ENCODE results near the gene CACNA2D1.
"Not testable (repeated sequence)": the region's sequence is repeated elsewhere in the genome, so short reads cannot be mapped to it uniquely, and the experiment has no call there.

The CACNA2D1 gene

DNA sequence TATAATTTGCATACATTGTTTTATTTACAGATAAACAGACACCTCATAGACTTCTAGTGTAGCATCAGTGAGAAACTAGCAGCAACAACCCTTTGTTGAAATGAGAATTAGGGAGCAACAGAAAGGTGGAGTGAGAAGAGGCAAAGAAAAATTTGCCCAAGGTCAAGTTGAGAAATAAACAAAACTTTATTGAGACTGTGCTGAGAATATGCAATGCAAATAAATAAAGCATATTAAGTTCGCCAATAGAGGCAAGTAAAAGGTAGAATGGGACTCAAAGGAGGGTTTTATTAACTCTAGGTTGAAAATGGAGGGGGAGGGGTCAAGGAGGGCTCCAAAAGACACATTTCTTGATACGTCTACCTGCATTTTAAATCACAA is 49.7 kb downstream of the CACNA2D1 start:
- no peak for DNase-seq (ENCODE audit: low read depth in 2 of 3, low spot score in 1 of 3)

DNA sequence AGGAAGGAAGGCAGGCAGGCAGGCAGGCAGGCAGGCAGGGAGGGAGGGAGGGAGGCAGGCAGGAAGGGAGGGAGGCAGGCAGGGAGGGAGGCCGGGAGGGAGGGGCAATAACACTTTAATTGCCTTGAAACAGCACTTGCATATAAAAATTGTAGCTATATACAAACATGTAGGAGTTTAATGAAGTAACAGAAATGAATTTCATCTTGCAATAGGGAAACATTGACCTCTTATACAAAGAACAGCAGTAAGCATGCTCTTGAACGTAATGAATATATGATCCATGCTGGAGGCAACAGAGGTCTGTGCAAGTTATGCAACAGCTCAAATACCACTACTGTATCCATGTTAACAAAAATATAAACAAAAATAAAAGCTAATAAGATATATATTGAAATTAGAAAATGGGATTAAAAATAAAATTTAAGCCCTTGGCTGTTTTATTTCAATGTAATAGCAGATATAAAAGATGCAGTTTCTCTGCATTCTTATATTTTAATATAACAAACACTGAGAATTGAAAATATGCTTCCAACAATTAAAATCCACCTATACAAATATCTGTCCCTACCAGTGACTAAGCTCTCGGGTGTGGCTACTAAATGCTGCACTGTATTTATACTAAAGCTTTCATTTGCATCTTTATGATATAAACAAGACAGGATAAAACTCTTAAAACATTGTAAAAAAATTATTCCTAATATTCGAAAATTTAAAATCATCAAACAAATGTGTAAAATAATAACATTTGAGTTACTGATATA is 50.3 kb downstream of the CACNA2D1 start:
- no peak for DNase-seq (ENCODE audit: low read depth in 2 of 3, low spot score in 1 of 3)

DNA sequence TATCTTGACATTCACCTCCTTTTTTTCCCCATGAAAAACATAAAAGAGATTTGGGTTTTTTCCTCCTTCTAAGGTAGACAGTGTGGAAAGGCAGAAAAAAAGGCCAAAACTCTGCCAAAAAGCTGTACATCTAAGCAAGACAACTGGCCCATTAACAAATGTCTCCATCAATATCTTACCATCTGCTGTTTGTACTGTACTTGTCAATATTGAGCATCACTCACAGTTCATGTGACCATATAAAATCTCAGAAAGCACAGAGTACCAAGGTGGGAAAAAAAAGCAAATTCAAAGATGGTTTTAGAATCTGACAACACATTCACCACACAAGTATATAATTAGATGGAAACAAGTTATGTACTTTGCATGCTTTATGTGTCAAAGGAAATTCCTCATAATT is 52.6 kb downstream of the CACNA2D1 start:
- DNase-seq (ENCODE audit: low read depth in 2 of 3, low spot score in 1 of 3): no peak

DNA sequence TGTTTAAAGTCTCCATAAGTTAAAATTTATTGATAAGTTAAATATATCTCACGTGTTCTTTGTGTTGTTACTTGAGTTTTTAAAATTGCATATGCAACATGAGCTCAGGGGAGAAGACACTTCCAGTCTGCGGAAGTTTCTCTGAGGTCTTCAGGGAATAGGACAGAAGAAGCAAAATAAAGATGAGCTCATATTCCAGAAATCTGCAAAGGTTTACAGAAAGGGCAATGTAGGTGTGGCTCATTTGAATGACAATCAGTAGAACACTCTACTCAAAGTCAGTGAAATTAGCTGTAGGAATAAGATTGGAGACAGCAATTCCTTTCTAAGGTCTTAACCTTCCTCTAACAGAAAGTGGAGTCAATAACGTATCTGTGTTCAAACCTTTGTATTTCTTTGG is 53.7 kb downstream of the CACNA2D1 start:
- DNase-seq (ENCODE audit: low read depth in 2 of 3, low spot score in 1 of 3): no peak

DNA sequence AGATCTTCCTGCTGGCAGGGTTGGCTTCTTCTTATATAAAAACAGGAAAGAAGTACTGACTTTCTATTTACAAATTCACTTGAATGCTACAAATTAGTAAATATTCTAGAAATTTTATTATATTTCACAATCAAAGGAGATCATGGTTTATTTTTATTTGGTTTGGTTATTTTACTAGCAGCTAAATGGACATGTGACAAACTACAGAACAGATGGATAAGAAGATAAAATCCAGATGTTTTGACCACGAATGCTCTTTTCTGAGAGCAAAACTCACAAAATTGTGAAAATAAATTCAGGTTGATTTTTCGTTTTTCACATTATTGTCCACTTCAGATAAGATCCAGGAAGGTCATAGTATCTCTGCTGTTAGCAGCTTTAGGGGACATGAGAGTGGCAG is 55.4 kb downstream of the CACNA2D1 start:
- DNase-seq (ENCODE audit: low read depth in 2 of 3, low spot score in 1 of 3): no peak

DNA sequence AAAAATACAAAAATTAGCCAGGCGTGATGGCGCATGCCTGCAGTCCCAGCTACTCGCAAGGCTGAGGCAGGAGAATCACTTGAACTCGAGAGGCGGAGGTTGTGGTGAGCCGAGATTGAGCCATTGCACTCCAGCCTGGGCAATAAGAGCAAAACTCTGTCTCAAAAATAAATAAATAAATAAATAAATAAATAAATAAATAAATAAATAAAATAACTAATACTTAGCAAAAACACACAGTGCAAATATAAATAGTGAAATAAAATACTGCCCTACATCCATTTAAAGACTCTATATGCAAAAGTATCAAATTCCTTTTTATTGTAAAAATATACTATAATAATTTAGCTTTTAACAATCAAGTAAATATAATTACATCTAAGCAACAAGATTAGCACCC is 57.0 kb downstream of the CACNA2D1 start:
- DNase-seq (ENCODE audit: low read depth in 2 of 3, low spot score in 1 of 3): not testable (repeated sequence)

DNA sequence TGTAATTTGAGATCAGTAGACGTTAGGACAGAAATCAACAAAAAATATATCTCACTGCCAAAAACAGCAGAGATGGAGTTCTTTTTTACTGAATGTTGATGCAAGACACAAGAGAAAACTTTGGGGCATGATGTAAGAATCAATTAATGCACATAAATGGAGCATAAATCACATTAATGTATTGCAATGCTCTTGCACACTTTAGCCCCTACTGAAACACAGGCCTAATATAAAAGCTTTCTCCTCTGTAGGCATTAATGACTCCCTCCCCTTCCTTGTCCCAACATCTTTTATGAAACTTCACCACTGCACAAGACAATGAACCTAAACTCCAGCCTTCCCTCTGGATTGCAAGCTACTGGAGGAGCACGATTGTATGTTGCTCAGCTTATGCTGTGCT is 58.8 kb downstream of the CACNA2D1 start:
- no peak for DNase-seq (ENCODE audit: low read depth in 2 of 3, low spot score in 1 of 3)

DNA sequence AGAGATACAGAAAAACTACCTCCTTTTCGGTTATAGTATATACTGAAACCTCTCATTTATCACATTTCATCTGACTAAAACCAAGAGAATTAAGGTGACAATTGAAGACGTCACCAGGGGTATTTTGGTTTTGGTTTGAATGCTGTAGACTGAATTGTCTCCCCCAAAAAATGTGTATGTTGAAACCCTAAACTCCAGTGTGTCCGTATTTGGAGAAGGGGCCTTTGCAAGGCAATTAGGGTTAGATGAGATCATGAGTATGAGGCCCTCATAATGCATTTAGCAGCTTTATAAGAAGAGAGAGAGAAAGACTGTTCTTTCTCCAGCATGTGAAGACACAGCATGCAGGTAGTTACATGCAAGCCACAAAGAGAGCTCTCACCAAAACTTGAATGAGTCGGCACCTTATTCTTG is 59.5 kb downstream of the CACNA2D1 start:
- no peak for DNase-seq (ENCODE audit: low read depth in 2 of 3, low spot score in 1 of 3)

DNA sequence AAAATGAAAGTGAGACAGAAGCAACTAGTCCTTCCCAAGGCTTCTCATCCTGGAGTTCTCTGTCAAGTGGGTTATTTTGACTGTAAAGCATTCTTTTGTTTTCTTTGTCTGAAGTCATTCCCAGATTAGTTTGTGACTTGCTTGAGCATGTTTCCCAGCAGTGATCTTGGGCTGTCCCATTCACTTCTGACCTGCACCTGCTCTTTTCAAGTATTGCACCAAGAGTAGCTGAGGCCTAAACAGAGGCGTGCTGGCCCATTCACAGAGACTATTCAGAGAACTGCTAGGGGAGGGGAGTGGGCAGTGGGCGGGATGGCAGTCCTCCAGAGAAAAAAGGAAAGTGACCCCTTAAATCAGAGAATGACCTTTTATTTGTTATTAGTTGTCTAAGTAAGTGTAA is 61.3 kb downstream of the CACNA2D1 start:
- DNase-seq (ENCODE audit: low read depth in 2 of 3, low spot score in 1 of 3): no peak

DNA sequence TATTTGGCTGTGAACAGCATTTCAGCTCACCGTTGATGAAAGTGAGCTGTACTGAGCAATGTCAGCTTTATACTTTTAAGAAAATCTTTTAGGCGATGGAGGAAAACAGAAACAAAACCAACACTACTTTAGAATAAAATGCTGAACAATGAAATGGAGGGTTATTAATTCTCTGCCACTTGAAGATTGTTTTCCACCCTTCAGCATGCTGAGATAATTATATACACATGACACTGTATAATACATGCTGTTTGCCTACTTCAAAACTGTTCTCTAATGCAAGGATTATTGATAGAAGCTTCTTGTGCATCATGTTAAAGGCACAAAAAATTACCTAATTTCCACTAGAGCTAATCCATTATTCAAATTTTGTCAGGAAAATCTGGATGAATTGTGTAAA is 66.8 kb downstream of the CACNA2D1 start:
- no peak for DNase-seq (ENCODE audit: low read depth in 2 of 3, low spot score in 1 of 3)

DNA sequence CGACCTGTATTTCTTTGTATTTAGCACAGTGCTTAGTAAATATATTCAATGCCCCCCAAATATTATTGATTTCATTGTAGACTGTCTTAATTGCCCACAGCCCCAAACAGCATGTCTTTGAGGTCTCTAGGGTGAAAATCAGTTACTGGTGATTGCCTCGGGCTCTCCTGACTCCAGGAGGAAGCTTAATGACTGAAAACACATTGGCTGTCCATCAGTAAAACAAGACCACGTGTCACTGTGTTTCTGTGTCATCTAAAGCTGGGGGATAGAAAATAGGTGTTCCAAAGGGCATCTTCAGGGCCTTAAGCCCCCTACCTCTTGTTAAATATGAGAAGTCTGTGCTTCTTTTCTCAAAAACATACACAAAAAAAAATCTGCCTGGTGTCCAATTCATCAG is 67.9 kb downstream of the CACNA2D1 start:
- no peak for DNase-seq (ENCODE audit: low read depth in 2 of 3, low spot score in 1 of 3)

DNA sequence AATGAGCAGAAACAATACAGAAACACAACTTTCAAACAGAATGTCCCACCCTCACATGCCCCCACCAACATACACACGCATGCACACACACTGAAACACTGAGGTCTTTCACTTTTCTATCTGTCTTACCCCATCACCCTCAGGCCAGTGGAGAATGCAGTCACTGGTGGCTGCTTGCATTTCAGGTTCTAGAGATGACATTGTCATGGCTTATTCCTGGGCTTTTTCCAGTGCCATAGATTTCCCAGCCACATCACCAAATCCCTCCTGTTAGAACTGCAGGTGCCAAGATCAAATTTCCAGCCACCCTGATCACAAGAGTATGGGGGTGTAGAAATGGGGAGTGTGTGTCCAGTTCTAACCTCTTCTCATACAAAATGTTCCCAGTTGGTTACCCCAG is 68.4 kb downstream of the CACNA2D1 start:
- no peak for DNase-seq (ENCODE audit: low read depth in 2 of 3, low spot score in 1 of 3)

DNA sequence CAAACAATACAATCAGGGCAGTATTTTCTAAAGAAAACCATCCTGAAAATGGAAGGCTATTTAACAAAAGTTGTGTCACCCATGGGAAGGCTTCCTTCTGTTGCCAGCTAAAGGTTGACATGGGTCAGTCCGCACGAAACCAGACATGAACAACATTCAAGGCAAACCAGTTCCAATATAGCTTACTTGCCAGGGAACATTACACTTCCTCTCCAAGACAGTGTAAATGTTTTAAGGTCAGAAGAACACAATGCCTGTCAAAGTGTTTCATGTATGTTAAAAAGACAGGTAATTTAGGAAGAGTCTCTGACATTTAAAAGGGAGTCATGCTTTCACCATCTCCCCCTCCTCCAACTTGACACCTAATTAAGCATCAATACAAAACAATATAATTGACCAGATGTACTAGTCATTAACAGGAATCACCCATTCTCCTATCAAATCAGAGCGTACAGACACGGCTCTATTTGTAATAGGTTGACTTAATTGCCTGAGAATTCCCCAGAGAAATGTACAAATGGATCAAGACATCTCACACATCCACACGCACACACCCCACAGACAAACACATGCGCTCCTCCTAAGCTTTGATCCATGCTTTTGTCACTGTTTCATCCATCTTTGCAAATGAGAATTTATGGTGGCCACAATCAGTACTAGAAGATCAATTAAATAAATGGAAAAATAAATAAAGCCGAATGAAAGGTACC is 69.5 kb downstream of the CACNA2D1 start:
- no peak for DNase-seq (ENCODE audit: low read depth in 2 of 3, low spot score in 1 of 3)

DNA sequence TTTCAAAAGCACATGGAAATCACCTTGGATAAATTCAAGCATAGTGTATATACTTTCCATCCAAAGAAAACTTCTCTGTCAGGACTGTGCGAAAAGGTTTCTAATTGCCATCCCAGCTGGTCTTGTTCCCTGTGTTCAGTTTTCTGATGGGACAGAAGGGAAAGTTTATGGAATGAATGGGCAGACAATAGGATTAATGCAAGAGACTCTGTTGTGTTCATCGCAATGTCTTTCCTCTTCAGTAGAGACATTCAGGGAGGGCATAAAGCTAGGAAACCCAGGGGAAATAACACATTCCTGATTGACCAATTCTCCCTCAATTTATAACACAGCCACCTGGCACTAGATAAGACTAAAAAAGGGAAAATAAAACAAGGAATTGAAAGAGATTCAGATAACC is 78.9 kb downstream of the CACNA2D1 start:
- no peak for DNase-seq (ENCODE audit: low read depth in 2 of 3, low spot score in 1 of 3)

DNA sequence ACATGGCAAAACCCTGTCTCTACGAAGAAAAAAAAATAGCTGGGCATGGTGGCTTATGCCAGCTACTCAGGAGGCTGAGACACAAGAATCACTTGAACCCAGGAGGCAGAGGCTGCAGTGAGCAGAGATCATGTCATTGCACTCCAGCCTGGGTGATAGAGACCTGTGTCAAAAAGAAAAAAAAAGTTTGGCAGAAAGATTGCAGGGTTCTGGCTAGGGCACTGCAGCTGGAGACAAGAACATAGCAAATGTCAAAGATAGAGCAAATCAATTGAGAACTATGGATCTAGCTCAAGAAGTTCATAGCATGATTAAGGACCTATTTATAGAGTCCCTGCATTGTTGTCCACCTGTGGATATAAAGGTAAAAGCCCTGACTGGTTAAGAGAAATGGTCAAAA is 79.5 kb downstream of the CACNA2D1 start:
- no peak for DNase-seq (ENCODE audit: low read depth in 2 of 3, low spot score in 1 of 3)

DNA sequence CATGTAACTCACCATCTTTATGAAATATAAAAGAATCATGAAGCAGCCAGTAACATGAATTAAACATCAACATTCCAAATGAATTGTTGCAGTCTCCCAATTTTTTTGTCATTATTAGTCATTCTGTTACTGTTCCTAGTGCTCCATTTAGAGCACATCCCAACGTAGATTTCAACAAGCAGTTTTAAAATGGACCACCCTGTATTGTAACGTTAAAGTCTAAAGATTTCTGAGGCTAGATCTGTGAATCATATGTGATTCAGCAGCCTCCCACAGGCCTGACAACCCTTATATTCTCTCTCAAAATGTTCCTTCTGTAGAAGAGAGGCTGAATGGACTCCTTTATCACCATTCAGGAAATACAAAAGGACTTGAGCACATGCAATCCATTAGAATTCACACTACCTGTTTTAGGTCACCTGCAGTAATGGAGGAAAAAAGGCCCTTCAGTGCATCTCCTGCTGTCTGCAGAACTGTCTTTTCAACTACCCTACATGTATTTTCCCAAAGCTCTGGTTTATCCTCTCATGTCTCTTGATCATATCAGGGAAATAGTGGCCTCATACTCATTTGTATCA is 81.4 kb downstream of the CACNA2D1 start:
- DNase-seq (ENCODE audit: low read depth in 2 of 3, low spot score in 1 of 3): no peak

DNA sequence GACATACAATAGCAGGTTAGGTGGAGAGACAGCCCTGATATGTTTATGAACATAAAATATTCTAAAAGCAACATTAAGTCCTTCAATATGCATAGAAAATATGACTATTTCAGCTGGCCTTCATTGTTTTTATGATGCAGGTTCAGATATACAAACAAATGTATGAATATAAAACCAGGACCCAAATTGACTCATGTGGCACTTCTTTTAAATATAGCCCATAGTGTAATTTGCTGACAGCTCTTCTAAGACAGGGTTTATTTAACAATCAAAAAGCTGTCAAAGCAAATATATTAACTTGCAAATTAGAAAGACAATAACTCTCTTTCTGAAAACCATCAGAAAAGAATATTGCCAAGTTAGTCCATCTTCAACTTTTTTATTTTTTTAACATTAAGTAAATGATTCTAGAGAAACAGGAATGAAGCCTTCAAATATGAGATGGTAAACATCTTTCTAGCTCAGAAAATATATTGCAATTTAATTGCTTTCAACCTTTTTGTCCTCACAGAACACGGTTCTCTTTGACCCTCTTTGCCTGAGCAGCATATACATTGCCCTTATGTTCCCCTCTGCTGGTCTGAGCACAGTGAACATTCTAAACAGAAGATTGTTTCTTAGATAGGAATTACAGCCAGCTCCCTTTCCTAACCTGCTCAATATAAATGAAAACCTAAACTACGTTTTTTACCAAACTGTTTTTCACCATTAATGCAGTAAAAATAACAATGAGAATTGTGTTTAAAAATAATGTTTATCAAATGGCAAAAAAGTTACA is 82.8 kb downstream of the CACNA2D1 start:
- no peak for DNase-seq (ENCODE audit: low read depth in 2 of 3, low spot score in 1 of 3)

DNA sequence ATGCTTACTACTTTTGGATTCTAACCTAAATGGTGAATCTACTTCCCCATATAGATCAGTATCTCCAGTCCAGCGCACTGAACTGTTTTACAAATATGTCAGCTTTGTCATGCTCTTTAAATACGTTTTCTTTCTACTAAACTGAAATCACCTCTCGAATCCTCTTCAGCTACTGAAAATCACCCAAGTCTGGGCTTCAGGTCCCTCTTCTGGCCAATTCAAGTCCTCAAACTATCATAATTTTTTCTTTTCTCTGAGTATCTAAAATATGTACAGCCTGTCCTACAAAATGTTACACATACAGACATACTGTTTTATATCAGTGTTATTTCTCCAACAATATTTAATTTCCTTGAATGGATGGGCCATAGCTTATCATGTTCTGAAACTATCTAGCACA is 84.2 kb downstream of the CACNA2D1 start:
- no peak for DNase-seq (ENCODE audit: low read depth in 2 of 3, low spot score in 1 of 3)

DNA sequence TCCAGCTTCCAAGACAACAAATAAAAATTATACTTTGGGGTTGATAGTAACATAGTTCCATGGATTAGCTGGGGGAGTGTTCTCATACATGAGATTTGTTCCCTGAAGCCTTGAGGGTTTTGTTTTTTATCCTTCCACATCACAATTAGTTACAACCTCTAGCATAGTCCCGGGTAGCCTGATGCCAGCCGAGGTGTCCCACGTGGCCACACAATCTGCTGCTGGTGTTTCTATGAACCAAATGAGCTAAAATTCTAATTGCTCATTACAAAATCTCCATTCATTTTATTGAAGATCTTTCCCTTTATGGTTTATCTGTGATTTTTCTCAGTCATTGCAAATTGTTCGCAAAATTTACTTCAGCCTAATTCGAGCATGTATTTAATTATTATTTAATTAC is 84.7 kb downstream of the CACNA2D1 start:
- no peak for DNase-seq (ENCODE audit: low read depth in 2 of 3, low spot score in 1 of 3)

DNA sequence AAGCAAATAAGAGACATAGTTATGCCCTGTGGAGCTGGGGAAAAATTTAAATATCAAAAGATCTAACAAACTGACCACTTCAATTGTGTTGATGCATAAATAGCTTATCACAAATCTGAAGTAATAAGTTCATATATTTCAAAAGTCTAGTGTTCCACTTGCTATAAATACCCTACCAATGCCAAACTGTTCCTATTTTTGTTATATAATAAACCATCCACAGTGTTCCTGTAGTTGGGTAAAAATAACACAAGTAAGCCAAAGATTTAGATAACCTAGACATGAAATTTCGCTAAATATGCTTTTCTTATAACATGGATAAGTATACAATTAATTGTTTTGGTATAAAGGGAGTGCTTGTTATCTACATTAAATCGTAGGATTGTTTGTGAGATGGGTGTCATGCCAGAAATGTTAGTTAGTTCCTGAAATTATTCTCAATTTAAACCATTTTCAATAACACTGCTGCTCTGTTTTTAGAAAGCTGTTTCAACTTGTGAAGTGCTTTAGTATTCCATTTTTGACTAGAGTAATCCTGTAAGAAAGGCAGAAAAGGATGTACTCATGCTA is 85.5 kb downstream of the CACNA2D1 start:
- DNase-seq (ENCODE audit: low read depth in 2 of 3, low spot score in 1 of 3): no peak

DNA sequence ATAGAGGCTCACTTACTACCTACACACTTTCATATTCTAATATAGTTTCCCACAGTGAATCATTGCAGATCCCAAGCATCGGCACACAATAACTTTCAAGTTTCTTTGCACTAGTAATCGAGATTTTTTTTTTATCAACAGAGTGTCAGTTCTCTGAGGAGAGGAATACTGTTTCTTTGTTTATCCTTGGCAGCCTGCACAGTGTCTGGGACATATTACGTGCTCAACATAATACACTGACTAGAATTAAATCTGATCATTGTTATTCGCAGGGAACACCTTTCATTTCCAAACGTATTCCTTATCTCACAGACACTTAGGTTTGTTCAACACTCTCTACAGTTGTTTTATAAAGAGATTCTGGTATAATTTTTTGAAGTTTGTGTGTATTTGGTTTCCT is 95.3 kb downstream of the CACNA2D1 start:
- DNase-seq (ENCODE audit: low read depth in 2 of 3, low spot score in 1 of 3): no peak
